SK-N-MC (cell line): Measurements from ENCODE around the gene ZNF45.
"Not testable (repeated sequence)": the region's sequence is repeated elsewhere in the genome, so short reads cannot be mapped to it uniquely, and the experiment has no call there.

Source experiments
- DNase-seq: peaks from one replicate; pipeline ENCODE4 v3.0.0-alpha.2; 2011; ENCODE audit warnings: low read depth, low spot score
- H3K27ac ChIP-seq: fragments of 200-600 bp; sonication (generic); 2 replicates; pipeline ENCODE4 v1.5.1; 2016; ENCODE audit warnings: mixed run types
- H3K36me3 ChIP-seq: fragments of 200-600 bp; sonication (generic); 2 replicates; pipeline ENCODE4 v1.6.1; 2017; ENCODE audit warnings: antibody characterized with exemption, low read length, mixed read lengths; ENCODE audit not compliant: insufficient read depth
- H3K4me3 ChIP-seq: fragments of 200-600 bp; sonication (generic); 2 replicates; pipeline ENCODE4 v1.5.1; 2016
- H3K9ac ChIP-seq: fragments of 200-600 bp; sonication (generic); 2 replicates; pipeline ENCODE4 v1.8.0; 2017; ENCODE audit warnings: mixed run types, mixed read lengths; ENCODE audit not compliant: insufficient read length
- H3K9me3 ChIP-seq: fragments of 200-600 bp; sonication (generic); 2 replicates; pipeline ENCODE4 v1.6.1; 2017; ENCODE audit warnings: low read depth, mild to moderate bottlenecking, antibody characterized with exemption, low read length, moderate library complexity, mixed read lengths
- EZH2 ChIP-seq: fragments of 200-600 bp; sonication (generic); IDR thresholded peaks from one replicate; pipeline ENCODE4 v1.6.1; 2017; ENCODE audit warnings: antibody characterized with exemption
- FOXP2 ChIP-seq: optimal IDR thresholded peaks from 2 replicates; pipeline ENCODE3; 2011; ENCODE audit warnings: mild to moderate bottlenecking, moderate library complexity; ENCODE audit not compliant: insufficient read depth; ENCODE audit errors: extremely low read length, control extremely low read depth
- POLR2AphosphoS5 ChIP-seq: IDR thresholded peaks from 2 replicates; pipeline ENCODE4 v1.6.1; 2012; ENCODE audit warnings: mild to moderate bottlenecking, low read depth, low read length, borderline replicate concordance

ZNF45 gene

GRCh38 chr19:43902399-43902798, 32.7 kb downstream of the ZNF45 start:
- no peak overlapping the region for H3K4me3 ChIP-seq

GRCh38 chr19:43901395-43902390, 33.4 kb downstream of the ZNF45 start:
- no peak for TF ChIP-seq FOXP2
- TF ChIP-seq POLR2AphosphoS5: no peak
- no peak for TF ChIP-seq EZH2
- H3K27ac ChIP-seq: no peak overlapping the region
- no peaks in the 10 kb centered on the region for H3K36me3 ChIP-seq
- DNase-seq: no peak
- no peak overlapping the region for H3K9ac ChIP-seq
- no peak overlapping the region for H3K4me3 ChIP-seq
- H3K9me3 ChIP-seq: no peaks in the 10 kb centered on the region

More at GRCh38 chr19:43902399-43902798, 32.7 kb downstream of the ZNF45 start:
- TF ChIP-seq FOXP2 (no peak), POLR2AphosphoS5 (no peak), EZH2 (no peak)
- DNase-seq: no peak
- H3K36me3 ChIP-seq: no peaks in the 10 kb centered on the region
- no peak overlapping the region for H3K9ac ChIP-seq
- H3K9me3 ChIP-seq: no peaks in the 10 kb centered on the region
- no peak overlapping the region for H3K27ac ChIP-seq

GRCh38 chr19:43895727-43896308, 39.3 kb downstream of the ZNF45 start:
- DNase-seq: no peak
- no peak overlapping the region for H3K9ac ChIP-seq
- no peak for TF ChIP-seq FOXP2
- TF ChIP-seq EZH2: no peak
- no peak for TF ChIP-seq POLR2AphosphoS5
- H3K36me3 ChIP-seq: no peaks in the 10 kb centered on the region
- no peak overlapping the region for H3K4me3 ChIP-seq
- H3K27ac ChIP-seq: no peak overlapping the region
- no peaks in the 10 kb centered on the region for H3K9me3 ChIP-seq

- DNase-seq: no peak
- TF ChIP-seq EZH2 (no peak), POLR2AphosphoS5 (no peak), FOXP2 (no peak)
- no peak within 1 kb of the TSS for H3K27ac ChIP-seq
- H3K36me3 ChIP-seq: no peaks in the 10 kb centered on the region
- H3K4me3 ChIP-seq: no peak within 1 kb of the TSS
- no peaks in the 10 kb centered on the region; the same call in 1 of the 2 replicates for H3K9me3 ChIP-seq
- H3K9ac ChIP-seq: no peak within 1 kb of the TSS
These were observed 51.2 kb downstream of the ZNF45 start, which contains the start of gene ZNF404 for GRCh38 chr19:43883864-43884263. ZNF404 (minus strand) TSS chr19:43883964.

GRCh38 chr19:43880483-43880882, 54.6 kb downstream of the ZNF45 start:
- no peak for DNase-seq
- Histone ChIP-seq H3K27ac (no peak overlapping the region), H3K4me3 (no peak overlapping the region), H3K9ac (no peak overlapping the region), H3K9me3 (no peaks in the 10 kb centered on the region; the same call in 1 of the 2 replicates), H3K36me3 (no peaks in the 10 kb centered on the region)
- TF ChIP-seq EZH2: no peak
- no peak for TF ChIP-seq FOXP2
- TF ChIP-seq POLR2AphosphoS5: no peak

GRCh38 chr19:43872547-43873336, 62.3 kb downstream of the ZNF45 start:
- Histone ChIP-seq H3K9me3 (peaks cover 17% of the 10 kb centered on the region; the same call in 1 of the 2 replicates), H3K4me3 (no peak overlapping the region), H3K36me3 (no peaks in the 10 kb centered on the region), H3K9ac (no peak overlapping the region), H3K27ac (no peak overlapping the region)
- DNase-seq: no peak
- TF ChIP-seq FOXP2 (no peak), POLR2AphosphoS5 (no peak), EZH2 (no peak)

- not testable (repeated sequence) for H3K9me3 ChIP-seq, H3K36me3 ChIP-seq
These were observed 68.2 kb downstream of the ZNF45 start for GRCh38 chr19:43866923-43867322.

More at GRCh38 chr19:43866923-43867322, 68.2 kb downstream of the ZNF45 start:
- not testable (repeated sequence) for H3K27ac ChIP-seq, H3K9ac ChIP-seq, H3K4me3 ChIP-seq, DNase-seq
